Activated T-cell treated with anti-CD3 and anti-CD28 coated beads for 4 hours (primary cell): Measurements from ENCODE around the gene MED27.
"Not testable (repeated sequence)": the region's sequence is repeated elsewhere in the genome, so short reads cannot be mapped to it uniquely, and the experiment has no call there.

Source experiments
- DNase-seq: peaks from one replicate; pipeline ENCODE4 v3.0.0-alpha.2; 2020

Gene MED27

DNA sequence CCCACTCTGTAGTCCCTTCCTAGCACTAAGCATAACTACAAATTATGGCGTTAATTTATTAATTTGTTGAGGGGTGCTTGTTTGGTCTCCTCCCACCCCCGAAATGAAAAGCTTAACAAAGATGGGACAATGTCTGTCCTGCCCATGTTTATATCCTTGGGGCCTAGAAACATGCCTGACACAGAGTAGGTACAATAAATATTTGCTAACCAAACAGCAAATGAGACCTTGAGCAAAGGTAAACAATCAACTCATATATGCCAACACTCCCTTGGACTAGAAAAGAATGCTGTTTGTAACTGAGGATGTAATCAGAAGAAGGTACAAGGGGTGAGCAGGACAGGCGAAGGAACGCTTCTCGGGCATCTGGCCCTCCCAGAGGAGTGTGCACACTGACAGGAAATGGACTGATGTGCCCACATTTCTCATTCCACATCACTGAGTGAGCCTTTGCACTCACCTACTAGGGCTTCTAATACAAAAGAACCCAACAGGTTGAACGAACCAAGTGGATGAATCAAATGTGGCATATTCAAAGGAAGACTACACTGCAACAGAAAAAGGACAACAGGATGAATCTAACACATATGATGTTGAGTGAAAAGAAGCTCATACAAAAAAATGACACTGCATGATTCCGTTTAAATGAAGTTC, 66.8 kb downstream of the MED27 start:
- no peak for DNase-seq

DNA sequence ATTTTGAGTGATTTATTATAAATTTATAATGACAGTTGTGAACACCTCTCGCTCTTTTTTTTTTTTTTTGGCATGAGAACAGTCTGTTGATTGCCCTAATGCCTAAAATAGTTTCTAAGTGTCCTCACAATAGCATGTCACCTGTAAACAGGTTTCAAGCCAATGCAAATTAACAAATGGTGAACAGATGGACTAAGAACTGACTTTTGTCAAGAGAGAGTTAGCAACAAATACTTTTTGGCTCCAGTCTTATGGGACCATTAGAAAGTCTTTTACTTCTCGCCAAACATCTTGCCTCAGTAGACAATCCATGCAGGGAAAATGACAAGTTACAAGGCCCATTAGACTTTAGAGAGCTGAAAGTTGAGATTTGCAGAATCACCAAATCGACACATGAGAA, 67.8 kb downstream of the MED27 start:
- no peak for DNase-seq

GRCh38 chr9:132011309-132011708, 68.4 kb downstream of the MED27 start:
- DNase-seq = no peak

DNA sequence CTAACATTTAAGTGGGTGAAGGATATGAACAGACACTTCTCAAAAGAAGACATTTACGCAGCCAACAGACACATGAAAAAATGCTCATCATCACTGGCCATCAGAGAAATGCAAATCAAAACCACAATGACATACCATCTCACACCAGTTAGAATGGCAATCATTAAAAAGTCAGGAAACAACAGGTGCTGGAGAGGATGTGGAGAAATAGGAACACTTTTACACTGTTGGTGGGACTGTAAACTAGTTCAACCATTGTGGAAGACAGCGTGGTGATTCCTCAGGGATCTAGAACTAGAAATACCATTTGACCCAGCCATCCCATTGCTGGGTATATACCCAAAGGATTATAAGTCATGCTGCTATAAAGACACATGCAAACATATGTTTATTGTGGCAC, 69.5 kb downstream of the MED27 start:
- DNase-seq = not testable (repeated sequence)

GRCh38 chr9:132008855-132009812, 70.5 kb downstream of the MED27 start:
- DNase-seq = no peak

DNA sequence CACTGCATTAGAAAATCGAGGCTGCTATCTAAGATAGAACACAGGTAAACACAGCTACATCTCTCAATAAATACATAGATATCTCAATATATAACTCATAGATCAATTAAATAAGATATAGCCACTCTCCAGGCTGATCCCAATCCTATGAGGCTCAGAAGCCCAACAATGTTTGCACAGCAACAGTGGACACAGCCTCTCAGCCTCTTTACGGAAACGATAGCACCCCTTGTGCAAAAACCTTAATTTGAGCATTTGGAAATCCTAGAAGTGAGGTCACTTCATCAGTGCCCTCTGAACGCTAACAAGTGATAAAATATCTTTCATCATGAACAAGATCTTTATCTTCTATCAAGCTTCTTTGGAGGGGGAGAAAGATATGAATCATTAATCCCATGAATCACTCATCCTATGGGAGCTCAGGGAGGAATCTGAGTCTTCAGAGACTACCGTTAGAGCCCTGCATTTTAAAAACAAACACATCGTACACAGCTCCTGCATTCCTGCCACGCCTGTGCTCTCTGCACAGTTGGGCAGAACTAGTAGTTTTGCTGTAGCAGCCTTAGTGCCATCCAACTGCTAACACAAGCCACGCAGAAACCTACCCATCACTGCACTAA, 71.4 kb downstream of the MED27 start:
- DNase-seq = no peak

- DNase-seq = no peak
These were observed 72.2 kb downstream of the MED27 start for GRCh38 chr9:132007371-132008025.

DNA sequence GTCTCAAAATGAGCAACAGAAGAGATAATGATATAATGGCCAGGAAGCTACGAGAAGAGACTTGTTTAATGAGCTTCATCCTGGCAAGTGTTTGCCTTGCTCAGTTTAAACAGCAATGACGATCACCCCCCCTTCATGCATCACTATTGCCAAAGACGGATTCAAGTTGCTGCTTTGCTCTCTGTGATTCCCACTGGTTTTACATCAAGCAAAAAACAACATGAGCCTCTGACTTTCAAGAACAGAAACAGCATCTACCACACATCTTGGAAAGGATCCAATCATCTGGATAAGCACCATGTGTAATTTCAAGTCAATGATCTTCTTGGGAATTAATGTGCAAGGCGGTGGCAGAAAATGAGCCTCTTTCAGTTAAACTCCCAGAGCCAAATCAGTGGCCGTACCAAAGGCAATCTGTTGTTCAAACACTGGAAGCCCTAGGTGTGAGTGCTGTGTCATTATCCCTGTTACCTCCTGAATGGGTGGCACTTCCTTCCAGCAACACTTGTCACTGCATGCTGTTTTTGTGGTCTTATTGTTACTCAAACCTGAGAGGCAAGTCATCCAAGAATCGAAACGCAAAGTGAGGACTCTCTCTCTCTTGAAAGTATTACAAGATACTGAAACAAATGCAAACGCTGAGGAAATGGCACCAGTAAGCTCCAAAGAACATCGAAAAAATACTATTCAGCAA, 72.8 kb downstream of the MED27 start:
- no peak for DNase-seq

GRCh38 chr9:132005899-132006298, 73.8 kb downstream of the MED27 start:
- DNase-seq = no peak

- DNase-seq = no peak
These were observed 75.3 kb downstream of the MED27 start for GRCh38 chr9:132004323-132004722.

DNA sequence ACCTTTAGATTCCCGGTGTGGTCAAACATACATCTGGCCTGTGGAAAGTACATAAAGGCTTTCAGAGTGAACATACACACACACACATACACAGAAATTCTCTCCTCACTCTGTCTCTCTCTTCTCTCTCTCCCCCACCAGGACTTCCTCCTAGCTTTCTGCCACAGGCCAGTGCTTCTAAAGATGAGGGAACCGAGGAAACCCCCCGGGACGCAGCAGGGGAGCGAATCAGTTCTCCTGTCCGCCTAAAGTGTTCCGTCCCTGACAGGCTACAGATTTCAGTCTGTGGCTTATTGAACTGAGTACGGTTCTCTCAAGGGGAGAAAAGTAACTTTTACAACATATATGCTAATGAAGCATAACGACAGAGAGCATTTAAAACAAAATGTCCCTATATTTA, 75.8 kb downstream of the MED27 start:
- no peak for DNase-seq

DNA sequence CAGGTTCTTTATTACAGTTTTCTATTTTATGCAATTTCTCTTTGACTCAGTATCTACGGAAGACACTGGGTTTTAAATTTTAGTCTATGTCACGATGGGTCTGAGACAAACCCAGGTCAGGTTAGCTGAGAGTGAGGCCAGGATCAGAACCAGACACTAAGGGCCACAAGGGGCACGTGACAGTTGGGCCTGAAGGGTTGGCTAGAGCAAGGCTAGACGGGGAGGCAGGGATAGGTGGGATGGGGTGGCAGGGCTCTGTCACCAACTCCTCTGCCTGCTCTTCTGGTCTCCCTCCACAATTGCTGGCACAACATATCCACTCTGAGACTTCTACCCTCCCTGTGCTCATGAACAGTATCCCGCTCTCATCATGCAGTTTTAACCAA, 76.4 kb downstream of the MED27 start:
- no peak for DNase-seq

DNA sequence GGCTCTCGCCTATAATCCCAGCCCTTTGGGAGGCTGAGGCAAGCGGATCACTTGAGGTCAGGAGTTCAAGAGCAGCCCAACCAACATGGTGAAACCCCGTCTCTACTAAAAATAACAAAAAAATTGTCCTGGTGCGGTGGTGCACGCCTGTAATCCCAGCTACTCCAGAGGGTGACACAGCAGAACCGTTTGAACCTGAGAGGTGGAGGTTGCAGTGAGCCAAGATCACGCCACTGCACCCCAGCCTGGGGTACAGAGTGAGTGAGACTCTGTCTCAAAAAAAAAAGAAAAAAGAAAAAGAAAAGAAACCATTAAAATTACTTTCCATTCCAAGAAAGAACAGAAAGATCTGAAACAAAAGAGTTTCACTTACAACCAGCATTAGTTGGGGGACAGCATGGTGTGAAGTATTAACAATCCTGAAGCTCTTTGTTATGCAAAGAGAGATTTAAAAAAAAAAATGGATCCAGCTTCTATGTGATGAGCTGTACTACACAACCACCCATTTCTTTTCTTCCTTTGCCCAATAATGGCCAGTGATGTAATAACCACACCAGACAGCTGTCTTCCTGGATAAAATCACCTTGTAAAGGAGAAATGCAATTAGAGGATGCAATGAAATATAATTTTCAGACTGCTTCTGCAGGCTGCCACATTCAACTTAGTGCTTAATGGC, 76.9 kb downstream of the MED27 start:
- no peak for DNase-seq

- DNase-seq = no peak
These were observed 78.1 kb downstream of the MED27 start for GRCh38 chr9:132001567-132001966.

GRCh38 chr9:132000659-132001058, 79.0 kb downstream of the MED27 start:
- no peak for DNase-seq

DNA sequence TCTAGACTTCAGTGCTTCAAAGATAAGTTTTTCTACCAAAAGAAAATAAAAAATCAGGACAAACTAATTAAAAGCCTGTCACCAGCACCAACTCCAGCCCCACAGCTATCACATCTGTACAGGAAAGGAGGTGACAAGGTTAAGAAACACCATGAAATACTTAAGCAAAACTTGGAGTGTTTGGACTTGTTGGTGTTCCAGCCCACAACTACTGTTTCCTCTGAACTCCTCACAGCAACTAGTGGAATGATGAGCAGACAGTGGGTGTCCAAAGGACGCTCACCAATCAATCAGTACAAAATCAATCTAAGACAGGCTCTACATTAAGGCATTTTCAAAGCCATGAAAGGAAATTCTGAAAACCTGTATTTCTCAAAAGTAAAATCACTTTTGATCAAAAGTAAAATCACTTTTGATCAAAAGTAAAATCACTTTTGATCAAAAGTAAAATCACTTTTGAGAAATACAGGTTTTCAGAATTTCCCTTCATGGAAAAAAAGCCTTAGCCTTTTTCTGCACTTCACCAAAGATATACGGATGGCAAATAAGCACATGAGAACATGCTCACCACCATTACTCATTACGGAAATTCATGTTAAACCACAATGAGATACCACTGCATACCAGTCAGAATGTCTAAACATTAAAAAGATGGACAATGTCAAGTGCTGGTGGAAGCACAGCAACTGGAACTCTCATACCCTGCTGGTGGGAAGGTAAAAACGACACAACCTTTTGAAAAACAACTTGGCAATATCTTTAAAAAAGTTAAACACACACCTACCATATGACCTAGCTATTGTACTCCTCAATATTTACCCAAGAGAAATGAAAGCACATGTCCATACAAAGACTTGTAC, 79.7 kb downstream of the MED27 start:
- DNase-seq = no peak

DNA sequence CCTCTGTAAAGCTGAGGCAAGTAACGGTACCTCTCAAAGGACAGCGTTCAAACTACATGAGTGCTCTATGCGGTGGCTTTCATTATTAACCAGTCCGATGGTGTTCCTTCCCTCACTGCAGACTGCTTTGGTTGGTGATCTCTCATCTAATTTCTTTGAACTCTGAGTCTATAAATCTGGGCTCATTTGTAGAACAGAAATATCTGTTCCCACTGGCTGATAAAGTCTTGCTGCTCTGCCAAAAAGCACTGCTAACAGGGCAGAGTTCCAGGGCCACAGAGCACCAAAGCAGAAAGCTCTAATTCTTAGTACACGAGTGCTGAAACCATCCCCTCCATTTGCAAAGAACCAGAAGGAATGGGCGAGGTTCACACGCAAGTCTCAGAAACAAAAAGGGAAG, 81.9 kb downstream of the MED27 start:
- no peak for DNase-seq

GRCh38 chr9:131997076-131997475, 82.6 kb downstream of the MED27 start:
- no peak for DNase-seq

- no peak for DNase-seq
These were observed 84.3 kb downstream of the MED27 start for GRCh38 chr9:131995382-131995781.

GRCh38 chr9:131994364-131995125, 85.1 kb downstream of the MED27 start:
- no peak for DNase-seq
